Ramos (cell line): ENCODE measurements around the gene CLDN22.
"Not testable (repeated sequence)": the region's sequence is repeated elsewhere in the genome, so short reads cannot be mapped to it uniquely, and the experiment has no call there.

Experiments
- in situ Hi-C: fragments of 300-500 bp; cut with MboI; formaldehyde crosslinking; loops from one replicate; pipeline ENCODE4 v1.14.3; 2022; ENCODE audit warnings: low sequenced_read_pairs; ENCODE audit not compliant: unreplicated experiment

The CLDN22 gene

DNA sequence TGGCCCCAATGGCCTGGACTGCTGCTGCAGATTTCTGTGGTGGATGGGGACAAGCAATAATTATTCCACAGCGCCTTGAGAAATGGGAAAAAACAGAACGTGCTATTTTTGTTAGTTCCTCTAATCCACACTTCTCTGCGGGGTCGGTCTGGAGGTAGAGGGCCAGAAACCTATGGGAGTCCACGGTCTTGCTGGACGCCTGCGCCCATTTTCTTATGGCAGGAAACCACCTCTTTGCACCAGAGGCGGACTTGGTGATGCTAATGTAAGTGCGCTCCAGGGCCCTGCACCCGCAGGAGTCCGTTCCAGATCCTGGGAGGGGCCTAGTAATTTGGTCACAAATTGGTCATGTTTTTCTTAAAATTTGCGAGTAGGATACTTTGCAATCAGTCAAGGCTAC lies 28.1 kb upstream of the CLDN22 start:
- in situ Hi-C loops, result no loop called here

DNA sequence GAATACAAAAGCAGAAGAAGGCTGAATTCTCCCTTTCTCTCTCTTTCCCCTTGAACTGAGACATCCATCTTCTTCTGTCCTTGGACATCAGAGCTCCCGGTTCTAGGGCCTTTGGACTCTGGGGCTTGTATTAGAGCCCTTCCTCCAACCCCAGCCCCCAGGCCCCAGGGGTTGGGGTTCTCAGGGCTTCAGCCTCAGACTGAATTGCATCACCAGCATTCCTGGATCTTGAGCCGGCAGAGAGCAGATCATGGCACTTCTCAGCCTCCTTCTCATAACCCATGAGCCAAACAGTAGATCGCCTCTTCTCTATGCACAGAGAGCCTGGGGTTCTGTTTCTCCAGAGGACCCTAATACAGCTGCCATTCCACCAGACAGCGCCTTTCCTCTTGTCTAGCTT lies 27.5 kb upstream of the CLDN22 start:
- in situ Hi-C loops, result no loop called here

DNA sequence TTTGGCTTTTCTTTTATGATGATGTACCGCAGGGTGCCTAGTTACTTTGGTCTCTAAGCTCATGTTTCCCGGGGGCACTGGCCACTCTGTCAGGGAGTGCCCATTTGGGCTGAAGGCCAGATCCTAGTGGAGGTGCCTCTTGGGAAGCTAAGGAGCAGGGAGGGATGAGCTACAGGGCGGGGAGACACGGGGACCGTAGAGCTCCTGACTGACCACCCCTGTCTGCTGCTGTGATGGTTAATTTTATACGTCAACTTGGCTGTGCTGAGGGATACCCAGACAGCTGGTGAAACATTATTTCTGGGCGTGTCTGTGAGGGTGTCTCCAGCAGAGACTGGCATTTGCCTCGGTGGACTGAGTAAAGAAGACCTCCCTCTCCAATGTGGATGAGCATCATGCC lies 27.1 kb upstream of the CLDN22 start:
- in situ Hi-C loops, result no loop called here

DNA sequence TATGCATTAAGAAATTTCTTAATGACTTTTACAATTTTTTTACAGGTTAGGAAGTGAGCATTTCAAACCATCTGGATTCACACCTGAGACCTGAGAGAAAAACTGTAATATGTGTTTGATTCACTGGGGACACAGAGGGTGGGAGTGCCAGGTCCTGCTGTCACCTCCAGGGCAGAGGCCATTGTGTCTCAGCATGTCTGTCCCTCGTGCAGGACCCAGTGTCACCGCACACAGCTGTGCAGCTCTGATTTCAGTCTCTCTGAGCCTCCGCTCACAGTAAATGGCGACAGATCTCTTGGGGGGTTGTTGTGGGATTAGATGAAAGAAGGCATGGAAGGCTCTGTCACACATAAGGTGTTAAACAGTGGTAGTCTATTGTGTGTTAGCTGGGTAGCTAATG lies 25.2 kb upstream of the CLDN22 start:
- in situ Hi-C loops, result no loop called here

DNA sequence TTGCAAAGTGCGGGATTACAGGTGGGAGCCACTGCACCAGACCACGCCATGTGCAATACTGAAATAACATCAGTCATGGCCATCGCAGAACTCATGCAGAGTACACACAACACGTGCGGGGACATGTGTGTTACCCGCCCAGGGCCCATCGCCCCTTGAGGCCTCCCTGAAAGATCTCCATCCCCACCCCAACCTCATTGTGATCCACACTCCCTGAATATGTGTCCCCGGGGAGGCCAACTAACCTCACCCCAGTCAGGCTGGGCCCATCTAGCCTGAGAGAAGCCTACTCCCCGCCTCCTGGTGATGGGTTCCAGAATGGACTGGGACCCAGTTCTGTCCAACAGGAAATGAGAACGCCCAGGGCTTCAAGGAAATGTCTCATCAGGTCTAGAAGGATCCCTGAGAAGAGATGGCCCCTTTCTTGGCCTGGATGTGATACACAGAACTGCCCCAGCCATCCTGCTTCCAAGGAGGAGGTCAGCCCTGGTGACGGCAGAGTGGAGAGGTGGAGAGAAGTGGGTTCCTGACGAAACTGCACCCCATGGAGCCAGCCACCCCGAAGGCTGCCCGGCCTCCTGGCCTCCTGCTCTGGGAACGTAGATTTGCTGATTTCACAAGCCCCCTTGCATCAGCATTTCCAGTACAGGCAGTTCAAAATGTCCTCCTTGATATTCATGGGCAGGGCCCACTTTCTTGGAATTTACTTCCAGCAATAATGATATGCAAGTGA lies 24.6 kb upstream of the CLDN22 start:
- in situ Hi-C loops, result no loop called here

DNA sequence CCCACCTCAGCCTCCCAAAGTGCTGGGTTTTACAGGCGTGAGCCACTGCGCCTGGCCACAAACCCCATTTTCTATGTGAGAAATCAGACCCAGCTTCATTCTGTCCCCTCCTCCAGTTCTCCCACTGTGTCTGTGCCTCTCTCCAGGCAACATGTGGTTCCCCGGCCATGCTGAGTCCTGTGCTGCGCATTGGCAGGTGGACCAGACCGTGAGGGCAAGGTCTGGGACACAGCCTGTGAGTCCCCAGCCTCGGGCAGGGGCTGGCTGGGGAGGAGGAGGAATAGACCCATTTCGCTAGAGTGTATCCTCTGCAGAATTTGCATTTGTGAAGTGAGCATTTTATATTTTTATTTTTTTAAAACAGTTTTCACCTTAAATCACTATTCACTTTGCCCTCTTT lies 23.7 kb upstream of the CLDN22 start:
- in situ Hi-C loops, result no loop called here

DNA sequence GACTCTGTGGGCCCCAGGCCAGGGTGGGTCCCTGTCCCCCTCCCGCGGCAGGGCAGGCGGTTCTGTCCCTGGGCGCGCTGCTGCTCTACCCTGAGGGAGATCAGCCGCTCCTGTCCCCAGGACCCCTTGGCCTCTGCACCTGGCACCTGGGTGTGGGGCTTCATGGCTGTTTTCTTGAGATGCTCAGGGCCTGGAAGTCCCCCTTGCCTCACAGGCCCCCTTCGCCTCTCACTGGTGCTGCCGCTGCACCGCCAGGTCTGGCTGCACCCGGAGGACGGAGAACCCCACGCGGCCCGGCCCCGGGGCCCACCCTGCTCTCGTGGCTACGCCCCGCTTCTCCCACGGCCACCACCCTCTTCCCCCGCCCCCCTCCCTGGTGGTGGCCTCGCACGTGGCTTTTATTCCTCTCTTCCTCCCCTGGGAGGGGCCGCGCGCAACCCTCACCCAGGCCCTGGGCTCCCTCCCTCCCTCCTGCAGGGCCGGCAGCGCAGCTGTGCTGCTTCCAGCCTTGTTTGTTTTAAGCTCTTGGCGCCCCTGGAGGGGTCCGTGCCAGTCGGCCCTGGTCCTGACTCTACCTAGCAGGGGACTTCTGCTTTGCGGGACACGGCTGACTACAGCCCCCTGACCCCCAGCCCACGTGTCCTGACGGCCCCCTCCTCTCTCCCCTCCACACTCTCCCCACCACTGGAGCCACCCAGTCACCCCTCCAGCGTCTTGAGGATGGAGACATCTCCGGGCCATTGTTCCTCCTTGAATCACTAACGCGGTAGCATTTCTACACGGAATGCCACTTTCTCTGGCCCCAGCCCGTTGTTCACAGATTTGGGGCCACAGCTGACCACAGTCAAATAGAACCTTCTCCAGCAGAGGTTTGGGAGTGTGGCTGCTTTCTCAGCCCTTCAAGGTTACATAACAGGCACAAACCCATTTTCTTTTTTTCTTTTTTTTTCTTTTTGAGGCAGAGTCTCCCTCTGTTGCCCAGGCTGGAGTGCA lies 22.8 kb upstream of the CLDN22 start:
- in situ Hi-C loops, result no loop called here

DNA sequence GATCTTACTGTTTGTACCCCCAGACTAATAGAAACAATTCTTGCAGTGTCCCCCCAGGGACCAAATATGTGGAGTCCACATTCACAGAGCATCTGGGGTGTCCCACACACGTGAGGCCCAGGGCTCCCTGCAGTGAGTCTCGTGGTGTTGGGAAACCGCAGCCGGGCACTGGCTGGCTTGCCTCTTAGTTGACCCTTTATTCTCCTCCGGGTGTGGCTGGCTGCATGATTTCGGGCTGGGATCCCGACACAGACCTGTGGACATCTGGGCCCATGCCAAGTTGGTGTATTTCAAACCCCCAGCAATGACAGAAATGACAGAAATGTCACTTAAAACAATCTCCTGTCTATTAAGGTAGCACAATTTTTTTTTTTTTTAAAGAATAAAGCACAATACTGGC lies 17.8 kb upstream of the CLDN22 start:
- in situ Hi-C loops, result no loop called here

DNA sequence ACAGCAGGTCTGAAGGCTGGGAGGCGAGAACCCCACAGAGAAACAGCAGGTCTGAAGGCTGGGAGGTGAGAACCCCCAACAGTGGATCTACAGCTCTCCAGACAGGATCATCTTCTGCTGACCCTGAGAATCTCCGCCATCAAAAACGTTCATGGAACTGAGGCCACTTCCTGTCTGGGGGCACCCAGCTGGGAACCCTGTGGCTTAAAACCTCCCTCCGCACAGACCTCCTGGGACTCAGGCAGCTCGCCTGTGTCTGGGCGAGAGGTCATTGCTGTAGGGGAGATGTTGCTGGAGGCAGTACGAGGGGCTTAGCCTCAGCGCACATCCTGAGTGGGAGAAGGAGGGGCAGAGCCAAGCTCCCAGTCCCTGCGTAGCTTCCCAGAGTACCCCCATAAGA lies 17.3 kb upstream of the CLDN22 start:
- in situ Hi-C loops, result no loop called here

DNA sequence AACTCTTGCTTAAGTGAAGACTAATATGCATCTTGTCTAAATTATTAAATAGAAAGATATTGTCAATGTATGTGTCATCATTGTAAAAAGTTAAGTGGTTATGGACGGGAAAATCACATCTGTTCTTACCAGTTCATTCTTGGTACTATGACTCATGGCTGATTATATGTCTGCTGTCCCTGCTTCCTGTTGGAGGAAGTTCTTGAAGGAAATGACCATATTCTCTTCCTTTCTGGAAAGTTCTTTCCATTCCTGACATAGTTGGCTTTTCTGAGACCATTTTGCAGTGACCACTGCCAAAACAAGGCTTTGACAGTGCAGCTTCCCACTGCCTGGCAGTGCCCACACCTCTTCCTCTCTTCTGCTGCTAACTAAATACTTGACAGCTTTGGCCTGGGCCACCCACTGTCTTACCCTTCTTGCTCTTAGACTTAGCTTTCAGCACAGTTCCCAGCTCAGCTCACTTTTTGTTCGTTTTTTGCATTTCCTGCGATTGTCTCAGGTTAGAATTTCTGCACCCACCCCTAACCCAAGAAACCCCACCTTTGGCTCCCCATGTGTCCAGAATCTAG lies 15.4 kb upstream of the CLDN22 start:
- in situ Hi-C loops, result no loop called here

DNA sequence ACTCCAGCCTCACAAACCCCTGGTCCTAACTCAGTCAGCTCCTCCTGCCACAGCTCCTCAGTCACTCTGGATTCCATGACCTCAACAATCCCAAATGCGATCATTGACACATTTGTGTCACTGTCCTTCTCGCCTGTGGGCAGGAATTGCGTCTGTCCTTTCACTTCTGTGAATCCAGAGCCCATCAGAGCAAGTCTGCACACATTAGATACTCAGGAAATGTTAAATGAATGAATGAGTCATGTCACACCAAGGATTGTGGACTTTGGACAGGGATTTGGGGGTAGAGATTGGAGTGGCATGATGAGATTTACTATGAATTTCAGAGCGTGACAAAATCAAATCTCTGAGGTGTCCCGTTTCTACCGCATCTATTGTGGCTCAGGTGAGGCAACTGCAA lies 13.9 kb upstream of the CLDN22 start:
- in situ Hi-C loops, result no loop called here

DNA sequence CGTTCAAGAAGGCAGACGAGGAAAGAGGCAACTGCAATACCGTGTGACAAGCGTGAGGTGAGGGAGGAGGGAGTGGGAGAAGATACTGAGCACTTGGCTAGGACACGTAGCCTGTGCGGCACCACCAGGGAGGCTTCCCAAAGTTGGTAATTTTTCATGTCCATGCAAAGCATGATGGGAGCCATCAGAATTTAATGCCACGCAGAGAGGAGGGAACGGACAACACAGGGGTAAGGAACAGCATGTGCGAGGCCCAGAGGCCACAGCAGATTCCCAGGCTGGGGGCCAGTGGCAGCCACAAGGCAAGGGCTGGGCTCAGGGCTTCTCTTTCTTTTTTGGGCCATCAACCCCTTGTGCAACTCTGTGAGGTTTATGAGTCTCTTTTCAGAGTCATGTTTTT lies 13.1 kb upstream of the CLDN22 start:
- in situ Hi-C loops, result no loop called here

DNA sequence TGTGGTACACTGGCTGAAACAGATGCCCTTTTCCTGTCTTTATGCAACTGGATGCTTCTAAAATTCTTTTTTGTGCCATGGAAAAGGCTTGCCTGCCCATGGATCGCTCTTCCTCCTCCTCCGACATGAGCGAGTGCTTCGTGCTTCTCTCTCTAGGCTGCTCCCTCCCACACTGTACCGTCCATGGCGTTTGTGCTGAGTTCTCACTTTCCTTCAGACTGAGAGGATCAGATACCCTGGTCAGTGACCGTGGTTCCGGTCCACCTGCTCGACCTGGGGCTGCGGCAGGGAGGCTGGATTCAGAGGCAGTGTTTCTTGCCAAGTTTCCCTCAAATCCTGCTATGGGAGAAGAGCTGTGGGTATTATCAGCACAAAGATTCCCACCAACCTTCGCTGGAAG lies 12.4 kb upstream of the CLDN22 start:
- in situ Hi-C loops, result no loop called here

DNA sequence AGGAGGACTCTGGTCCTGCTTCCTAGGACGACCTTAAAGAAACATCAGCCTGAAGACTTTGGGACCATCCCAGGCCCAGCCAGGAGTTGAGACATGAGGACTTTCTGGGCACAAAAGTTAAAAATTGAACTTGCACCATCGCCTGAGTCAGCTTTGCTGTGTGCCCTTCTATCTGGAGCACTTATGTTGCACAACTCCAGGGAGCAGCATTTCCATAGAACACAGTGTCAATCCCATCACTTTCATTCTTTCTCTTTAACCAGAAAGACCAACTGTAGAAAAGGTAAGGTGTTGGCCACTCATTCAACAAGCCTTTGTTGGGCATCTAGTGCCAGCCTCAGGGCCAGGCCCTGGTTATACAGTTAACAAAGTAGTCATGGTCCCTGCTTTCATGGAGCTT lies 10.8 kb upstream of the CLDN22 start:
- in situ Hi-C loops, result no loop called here

DNA sequence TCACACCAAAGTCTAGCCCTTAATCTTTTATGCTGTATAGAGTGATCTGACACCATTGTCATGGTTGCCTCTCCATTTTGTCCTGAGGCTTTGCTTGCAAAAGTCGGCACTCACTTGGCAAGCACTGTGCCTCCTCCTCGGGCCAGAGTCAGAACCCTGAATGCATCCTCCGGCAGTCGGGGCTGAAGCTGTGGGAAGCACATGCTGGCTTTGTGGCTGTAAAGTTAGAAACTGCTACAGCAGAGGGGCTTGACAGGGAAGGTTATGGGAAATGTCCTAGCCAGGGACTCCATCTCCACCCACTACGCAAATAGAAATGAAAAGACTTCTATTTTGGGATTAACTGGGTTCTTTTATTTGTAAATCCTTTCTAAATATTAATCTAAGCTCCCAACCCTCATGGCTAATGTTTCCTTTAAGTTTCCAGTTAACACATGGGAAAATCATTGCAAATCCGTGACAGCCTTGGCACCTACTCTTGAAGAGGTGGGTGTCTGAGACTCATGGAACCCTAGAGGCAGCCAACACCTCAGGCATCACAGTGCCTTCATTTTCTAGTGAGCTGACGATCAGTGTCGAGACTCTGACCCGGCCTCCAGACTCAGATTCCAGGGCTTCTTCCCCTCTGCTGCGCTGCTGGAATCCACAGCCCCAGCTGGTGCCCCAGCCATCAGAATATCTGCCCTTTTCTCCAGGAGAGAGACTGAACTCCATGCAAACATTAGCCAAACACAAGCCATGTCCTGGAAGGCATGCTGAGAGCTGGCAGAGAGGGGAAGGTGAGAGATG lies 10.1 kb upstream of the CLDN22 start:
- in situ Hi-C loops, result no loop called here

DNA sequence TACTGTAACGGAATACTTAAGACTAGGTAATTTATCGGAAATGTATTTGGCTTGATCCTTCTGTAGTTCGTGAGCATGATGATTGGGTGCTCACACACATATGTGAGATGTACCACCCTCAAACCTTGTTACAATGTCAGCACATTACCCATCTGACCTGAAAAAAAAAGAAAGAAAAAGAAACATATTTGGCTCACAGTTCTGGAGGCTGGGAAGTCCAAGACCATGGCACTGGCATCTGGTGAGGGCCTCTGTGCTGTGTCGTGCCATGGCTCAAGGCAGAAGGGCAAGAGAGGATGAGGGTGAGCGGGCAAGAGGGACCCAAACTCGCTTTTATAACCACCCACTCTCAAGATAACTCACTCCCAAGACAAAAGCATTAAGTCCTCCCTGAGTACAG lies 9.2 kb upstream of the CLDN22 start:
- in situ Hi-C loops, result no loop called here

DNA sequence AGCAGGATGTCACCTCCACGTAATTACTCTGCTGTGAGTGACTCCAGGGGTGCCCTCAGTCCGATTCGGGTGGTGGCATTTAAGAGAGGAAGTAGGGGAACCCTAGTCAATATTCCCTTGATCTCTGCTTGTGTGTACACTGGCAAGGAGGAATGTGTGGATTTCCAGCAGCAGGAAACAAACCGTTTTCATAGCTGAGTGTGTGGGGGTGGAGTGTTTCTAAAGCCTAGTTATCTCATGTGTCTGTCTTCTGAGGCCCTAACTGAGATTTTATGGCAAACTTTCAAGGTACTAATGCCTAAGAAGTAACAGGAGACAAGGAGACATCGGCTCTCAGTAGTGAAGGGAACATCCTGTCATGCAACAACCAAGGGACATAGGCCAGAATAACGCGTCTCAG lies 8.8 kb upstream of the CLDN22 start:
- in situ Hi-C loops, result no loop called here

DNA sequence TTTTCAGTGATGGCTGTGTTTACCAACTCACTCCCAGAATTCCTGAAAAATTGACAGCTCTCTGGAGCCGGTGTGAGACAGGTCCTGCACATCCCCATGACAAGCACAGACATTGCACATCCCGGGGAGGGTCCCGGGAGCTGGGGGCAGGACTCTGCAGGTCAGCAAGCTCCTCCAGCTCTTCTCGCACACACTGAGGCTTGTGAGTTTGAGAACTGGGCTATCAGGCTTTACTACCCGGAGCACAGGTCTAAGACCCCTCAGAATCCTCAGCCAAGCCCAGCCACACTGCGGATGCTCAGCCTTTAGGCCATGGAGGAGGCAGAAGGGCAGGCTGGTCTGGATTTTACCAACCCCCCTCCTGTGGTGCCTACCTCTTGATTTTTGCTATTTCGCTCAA lies 7.8 kb upstream of the CLDN22 start:
- in situ Hi-C loops, result no loop called here

DNA sequence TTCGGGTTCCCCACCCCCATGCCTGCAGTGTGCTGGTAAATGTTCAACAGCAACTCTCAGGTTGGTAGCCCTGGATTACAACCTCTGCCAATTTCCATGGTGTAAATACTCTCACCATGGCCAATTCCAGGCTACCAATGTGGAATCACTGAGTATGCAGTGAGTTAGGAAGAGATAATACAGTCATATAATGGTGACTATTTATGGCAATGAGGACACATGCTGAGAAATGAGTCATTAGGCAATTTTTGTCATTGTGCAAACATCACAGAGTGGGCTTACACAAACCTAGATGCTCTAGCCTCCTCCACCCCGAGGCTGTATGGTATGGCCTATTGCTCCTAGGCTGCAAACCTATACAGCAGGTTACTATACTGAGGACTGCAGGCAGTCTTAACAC lies 6.8 kb upstream of the CLDN22 start:
- in situ Hi-C loops, result no loop called here

DNA sequence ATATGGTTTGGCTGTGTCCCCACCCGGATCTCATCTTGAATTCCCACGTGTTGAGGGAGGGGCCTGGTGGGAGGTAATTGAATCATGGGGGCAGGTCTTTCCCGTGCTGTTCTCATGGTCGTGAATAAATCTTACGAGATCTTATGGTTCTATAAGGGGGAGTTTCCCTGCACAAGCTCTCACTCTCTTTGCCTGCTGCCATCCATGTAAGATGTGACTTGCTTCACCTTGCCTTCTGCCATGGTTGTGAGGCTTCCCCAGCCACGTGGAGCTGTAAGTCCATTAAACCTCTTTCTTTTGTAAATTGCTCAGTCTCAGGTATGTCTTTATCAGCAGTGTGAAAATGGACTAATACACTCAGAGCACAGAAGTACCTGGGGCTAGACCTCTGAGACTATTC lies 6.3 kb upstream of the CLDN22 start:
- in situ Hi-C loops, result not testable (repeated sequence)

DNA sequence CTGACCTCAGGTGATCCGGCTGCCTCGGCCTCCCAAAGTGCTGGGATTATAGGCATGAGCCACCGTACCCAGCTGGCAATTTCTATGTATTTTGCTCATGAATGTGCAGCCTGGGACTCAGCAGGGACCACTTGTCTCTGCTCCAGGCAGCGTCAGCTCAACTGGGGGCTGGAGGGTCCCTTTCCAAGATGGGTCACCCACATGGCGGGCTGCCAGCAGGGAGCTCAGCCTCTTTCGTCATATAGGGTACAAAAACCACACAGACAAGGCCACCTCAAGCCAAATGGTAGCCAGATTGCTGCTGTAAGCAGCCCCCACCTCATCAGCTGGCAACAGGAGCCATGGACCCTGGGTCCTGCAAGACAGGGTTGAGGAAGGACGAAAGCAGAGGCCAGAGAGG lies 4.5 kb upstream of the CLDN22 start:
- in situ Hi-C loops, result no loop called here
